SJCRH30 (cell line): ENCODE results near the gene EMILIN1. TPM values are rescaled to one million over a fixed set of nuclear protein-coding genes. Genes with fewer than 3 reads are reported as not detected.

Source experiments
- DNase-seq, 2 experiments: peaks; one replicate each; pipeline ENCODE4 v3.0.0-alpha.2; 2015 to 2020
- H3K27ac ChIP-seq: fragments of 250-450 bp; sonication (Bioruptor Pico); 2 replicates; pipeline ENCODE4 v1.5.1; 2020; ENCODE audit warnings: mild to moderate bottlenecking, moderate library complexity
- H3K27me3 ChIP-seq: fragments of 250-450 bp; sonication (Bioruptor Pico); 2 replicates; pipeline ENCODE4 v1.5.1; 2020; ENCODE audit warnings: mild to moderate bottlenecking, moderate library complexity
- H3K36me3 ChIP-seq: fragments of 250-450 bp; sonication (Bioruptor Pico); 2 replicates; pipeline ENCODE4 v1.5.1; 2020; ENCODE audit warnings: mild to moderate bottlenecking, moderate library complexity
- H3K4me1 ChIP-seq: fragments of 250-450 bp; sonication (Bioruptor Pico); 2 replicates; pipeline ENCODE4 v1.5.1; 2020; ENCODE audit warnings: mild to moderate bottlenecking, moderate library complexity
- H3K4me3 ChIP-seq: fragments of 250-450 bp; sonication (Bioruptor Pico); 2 replicates; pipeline ENCODE4 v1.5.1; 2020; ENCODE audit warnings: mild to moderate bottlenecking, moderate library complexity
- H3K9me3 ChIP-seq: fragments of 250-450 bp; sonication (Bioruptor Pico); replicated peaks from 2 replicates; pipeline ENCODE4 v1.5.1; 2020; ENCODE audit warnings: mild to moderate bottlenecking, moderate library complexity
- total RNA-seq: library from RNA; depleted of rRNA; stranded (reverse); fragments of >200 nt; shearing (Covaris generic); gene quantifications from 2 replicates; pipeline ENCODE4 v1.2.3, GENCODE V29; 2014; rRNA removed

Gene EMILIN1
- total RNA-seq, 1 experiment from 2014 or later: 80.5 TPM

GRCh38 chr2:27128668-27129571 is 50.5 kb downstream of the EMILIN1 start:
- H3K4me1 ChIP-seq: peaks cover 6% of the 10 kb centered on the region; the same call in 1 of the 2 replicates
- no peak overlapping the region for H3K27ac ChIP-seq
- no peak overlapping the region for H3K4me3 ChIP-seq
- DNase-seq: no peak
- H3K9me3 ChIP-seq: no peaks in the 10 kb centered on the region
- no peaks in the 10 kb centered on the region; the same call in 1 of the 2 replicates for H3K27me3 ChIP-seq
- peaks cover 6% of the 10 kb centered on the region; the same call in 1 of the 2 replicates for H3K36me3 ChIP-seq

DNA sequence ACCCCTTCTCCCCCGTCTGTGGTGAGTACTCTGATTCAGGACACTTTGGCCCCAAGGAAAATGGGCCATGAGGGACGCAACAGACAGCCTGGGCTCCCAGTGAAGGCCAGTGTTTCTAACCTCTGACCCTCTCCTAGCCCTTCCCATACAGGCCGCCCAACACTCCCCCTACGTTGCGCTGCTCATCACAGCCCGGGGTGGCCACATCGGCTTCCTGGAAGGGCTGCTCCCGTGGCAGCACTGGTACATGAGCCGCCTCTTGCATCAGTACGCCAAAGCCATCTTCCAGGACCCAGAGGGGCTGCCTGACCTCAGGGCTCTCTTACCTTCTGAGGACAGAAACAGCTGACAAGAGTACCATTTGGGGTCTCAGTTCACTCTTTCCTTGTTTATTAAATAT is 52.0 kb downstream of the EMILIN1 start:
- Histone ChIP-seq H3K4me1 (peaks cover 6% of the 10 kb centered on the region; the same call in 1 of the 2 replicates), H3K4me3 (no peak overlapping the region), H3K27ac (no peak overlapping the region), H3K27me3 (no peaks in the 10 kb centered on the region; the same call in 1 of the 2 replicates), H3K36me3 (peaks cover 6% of the 10 kb centered on the region; the same call in 1 of the 2 replicates), H3K9me3 (no peaks in the 10 kb centered on the region)
- no peak for DNase-seq

DNA sequence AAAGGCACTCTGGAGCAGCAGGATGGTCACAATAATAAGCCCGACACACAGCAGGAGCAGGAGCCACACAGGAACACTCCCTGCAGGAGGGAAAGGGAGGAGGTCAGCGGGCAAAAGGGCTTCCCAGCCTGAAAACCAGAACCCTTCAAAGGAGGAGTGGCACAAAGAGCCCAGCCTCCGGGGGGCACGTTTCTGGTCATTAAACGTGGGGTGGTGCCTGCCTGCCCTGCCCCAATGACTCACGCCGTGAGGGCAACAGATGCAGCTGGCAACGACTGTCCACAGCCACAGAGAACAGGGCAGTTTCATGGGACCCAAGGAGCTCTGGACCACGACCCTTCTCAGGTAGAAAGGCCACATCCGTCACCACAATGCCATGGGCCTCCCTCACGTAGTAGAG is 53.0 kb downstream of the EMILIN1 start:
- Histone ChIP-seq H3K36me3 (peaks cover 6% of the 10 kb centered on the region; the same call in 1 of the 2 replicates), H3K27ac (no peak overlapping the region), H3K27me3 (no peaks in the 10 kb centered on the region), H3K4me3 (no peak overlapping the region), H3K9me3 (no peaks in the 10 kb centered on the region), H3K4me1 (peaks cover 6% of the 10 kb centered on the region; the same call in 1 of the 2 replicates)
- DNase-seq: no peak

DNA sequence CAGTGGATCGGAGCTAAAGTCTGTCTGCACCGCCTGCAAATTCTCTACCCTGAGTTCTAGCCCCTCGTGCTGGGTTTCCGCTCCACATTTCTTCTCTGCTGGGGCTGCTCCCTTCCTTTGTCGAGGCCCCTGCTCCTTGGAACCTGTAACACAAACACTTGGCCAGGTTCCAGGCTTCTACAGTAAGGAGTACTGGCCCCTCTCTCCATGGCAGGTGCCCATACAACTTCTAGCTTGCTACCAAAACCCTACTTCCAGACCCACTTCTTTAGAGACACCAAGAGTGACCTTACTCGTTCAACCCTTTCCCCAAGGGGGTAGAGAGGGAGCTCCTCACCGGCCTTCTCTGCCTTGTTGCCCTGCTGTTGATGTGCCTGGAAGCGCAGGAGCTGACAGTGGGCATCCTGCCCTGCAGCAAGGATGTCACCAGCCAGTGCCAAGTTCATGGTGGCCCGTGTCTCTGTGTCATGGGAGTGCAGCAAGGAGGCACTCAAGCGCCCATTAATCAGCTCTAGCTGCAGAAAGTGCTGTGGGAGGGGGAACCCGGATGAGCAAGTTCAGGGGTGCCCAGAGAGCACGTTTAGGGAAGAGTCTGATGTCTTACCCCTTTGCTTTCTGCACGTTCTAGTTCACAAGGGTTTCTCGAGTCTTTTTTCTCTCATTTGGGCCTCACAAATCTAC is 54.9 kb downstream of the EMILIN1 start:
- Histone ChIP-seq H3K36me3 (peaks cover 6% of the 10 kb centered on the region; the same call in 1 of the 2 replicates), H3K9me3 (no peaks in the 10 kb centered on the region), H3K27ac (no peak overlapping the region), H3K4me1 (peaks cover 6% of the 10 kb centered on the region; the same call in 1 of the 2 replicates), H3K27me3 (0 out of 2 replicates have a peak, but pooled peaks cover 3% of the 10 kb centered on the region), H3K4me3 (peak overlapping the region; percentile 88)
- no peak for DNase-seq

GRCh38 chr2:27133905-27134780 is 55.7 kb downstream of the EMILIN1 start, which contains the start of gene PREB:
Gene PREB (minus strand): TSS chr2:27134636. CDS start chr2:27134421, 215 bp downstream.
- peak; percentile 99 for DNase-seq

DNA sequence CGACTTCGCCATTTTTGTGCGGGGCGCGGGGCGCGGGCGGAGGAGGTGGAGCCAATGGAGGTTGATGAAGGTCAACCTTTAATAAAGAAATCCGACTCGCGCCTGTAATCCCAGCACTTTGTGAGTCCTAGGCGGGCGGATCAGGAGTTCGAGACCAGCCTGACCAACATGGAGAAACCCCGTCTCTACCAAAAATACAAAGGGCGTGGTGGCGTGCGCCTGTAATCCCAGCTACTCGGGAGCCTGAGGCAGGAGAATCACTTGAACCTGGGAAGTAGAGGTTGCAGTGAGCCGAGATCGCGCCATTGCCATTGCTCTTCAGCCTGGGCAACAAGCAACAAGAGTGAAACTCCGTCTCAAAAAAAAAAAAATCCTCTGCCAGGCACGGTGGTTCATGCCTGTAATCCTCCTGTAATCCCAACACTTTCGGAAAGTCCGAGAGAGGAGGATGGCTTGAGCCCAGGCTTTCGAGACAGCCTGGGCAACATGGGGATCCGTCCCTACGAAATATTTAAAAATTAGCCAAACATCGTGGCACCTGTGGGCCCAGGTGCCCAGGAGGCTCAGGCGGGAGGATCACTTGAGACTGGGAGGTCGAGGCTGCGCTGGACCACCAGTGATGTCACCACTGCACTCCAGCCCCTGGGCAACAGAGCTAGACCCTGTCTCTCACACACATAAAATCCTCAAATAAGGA is 56.5 kb downstream of the EMILIN1 start:
- peaks cover 6% of the 10 kb centered on the region; the same call in 1 of the 2 replicates for H3K27me3 ChIP-seq
- peaks cover 6% of the 10 kb centered on the region; the same call in 1 of the 2 replicates for H3K36me3 ChIP-seq
- H3K4me3 ChIP-seq: peak overlapping the region; percentile 88
- no peak for DNase-seq
- H3K4me1 ChIP-seq: peaks cover 6% of the 10 kb centered on the region; the same call in 1 of the 2 replicates
- no peaks in the 10 kb centered on the region for H3K9me3 ChIP-seq
- H3K27ac ChIP-seq: no peak overlapping the region

More at GRCh38 chr2:27133905-27134780, 55.7 kb downstream of the EMILIN1 start, which contains the start of gene PREB:
- Histone ChIP-seq H3K9me3 (no peaks in the 10 kb centered on the region), H3K36me3 (peaks cover 6% of the 10 kb centered on the region; the same call in 1 of the 2 replicates), H3K4me1 (peaks cover 6% of the 10 kb centered on the region; the same call in 1 of the 2 replicates), H3K27ac (peak within 1 kb of the TSS; percentile 21; the same call in 1 of the 2 replicates), H3K4me3 (peak within 1 kb of the TSS; percentile 88), H3K27me3 (0 out of 2 replicates have a peak, but pooled peaks cover 6% of the 10 kb centered on the region)

GRCh38 chr2:27135478-27135955 is 57.1 kb downstream of the EMILIN1 start:
- no peak for DNase-seq
- no peaks in the 10 kb centered on the region for H3K9me3 ChIP-seq
- H3K4me1 ChIP-seq: peaks cover 6% of the 10 kb centered on the region; the same call in 1 of the 2 replicates
- H3K4me3 ChIP-seq: no peak overlapping the region
- no peak overlapping the region for H3K27ac ChIP-seq
- H3K27me3 ChIP-seq: peaks cover 6% of the 10 kb centered on the region; the same call in 1 of the 2 replicates
- H3K36me3 ChIP-seq: peaks cover 6% of the 10 kb centered on the region; the same call in 1 of the 2 replicates

Other genes with a start within 250 kb of the EMILIN1 start
- 1.2 TPM in 2 replicates for gene DPYSL5, start 230.5 kb upstream of the EMILIN1 start, total RNA-seq
- gene MAPRE3, start 108.0 kb upstream of the EMILIN1 start, total RNA-seq: 0.51 and 0.57 TPM in 2 replicates
- gene TMEM214, start 45.6 kb upstream of the EMILIN1 start, total RNA-seq: 38.0 and 45.2 TPM in 2 replicates
- gene AGBL5, start 26.9 kb upstream of the EMILIN1 start, total RNA-seq: 71.4 and 72.4 TPM in 2 replicates
- 349 and 357 TPM in 2 replicates for gene OST4, start 7.0 kb upstream of the EMILIN1 start, total RNA-seq
- 0.30 and 0.63 TPM in 2 replicates for gene KHK, start 8.2 kb downstream of the EMILIN1 start, total RNA-seq
- gene CGREF1, start 40.5 kb downstream of the EMILIN1 start, total RNA-seq: 0.08 TPM in 1 of 2 replicates, not detected in the other
- not detected in 2 replicates for gene ABHD1, start 45.2 kb downstream of the EMILIN1 start, total RNA-seq
- 62.3 and 64.8 TPM in 2 replicates for gene PREB, start 56.0 kb downstream of the EMILIN1 start, total RNA-seq
- gene PRR30, start 60.8 kb downstream of the EMILIN1 start, total RNA-seq: not detected in 2 replicates
- not detected in 2 replicates for gene TCF23, start 70.4 kb downstream of the EMILIN1 start, total RNA-seq
- 172 and 182 TPM in 2 replicates for gene ATRAID, start 133.4 kb downstream of the EMILIN1 start, total RNA-seq
- gene SLC5A6, start 133.7 kb downstream of the EMILIN1 start, total RNA-seq: 74.3 and 95.9 TPM in 2 replicates
- 57.8 and 61.4 TPM in 2 replicates for gene CAD, start 138.8 kb downstream of the EMILIN1 start, total RNA-seq
- 4.4 and 4.9 TPM in 2 replicates for gene SLC30A3, start 184.4 kb downstream of the EMILIN1 start, total RNA-seq
- not detected in 2 replicates for gene DNAJC5G, start 196.8 kb downstream of the EMILIN1 start, total RNA-seq
- gene TRIM54, start 203.8 kb downstream of the EMILIN1 start, total RNA-seq: 0.23 and 0.34 TPM in 2 replicates
- gene UCN, start 229.8 kb downstream of the EMILIN1 start, total RNA-seq: 0.32 and 1.6 TPM in 2 replicates
- gene MPV17, start 244.5 kb downstream of the EMILIN1 start, total RNA-seq: 74.2 and 76.6 TPM in 2 replicates